CD4-positive, CD25-positive, alpha-beta regulatory T cell (primary cell): ENCODE data around the gene PHF3. TPM values are rescaled to one million over a fixed set of nuclear protein-coding genes. Genes with fewer than 3 reads are reported as not detected.

Experiments
- ATAC-seq, 2 donors: fragments of 150-1000 bp; cut with Tn5 transposase; one replicate each; pipeline ENCODE4 v1.10.0; 2021; ENCODE audit warnings: low read depth in 2 of 2, moderate number of reproducible peaks in 2 of 2, moderate library complexity in 1 of 2
- DNase-seq, 3 donors: peaks; one replicate each; pipeline versions ENCODE4 v3.0.0 to v3.0.0-alpha.2; 2012 to 2022; ENCODE audit warnings: mixed read lengths in 1 of 3
- H3K27ac ChIP-seq: one replicate; pipeline ENCODE4 v1.7.0; 2013; ENCODE audit warnings: mild to moderate bottlenecking, low read length; ENCODE audit not compliant: insufficient read depth, poor library complexity, severe bottlenecking
- H3K27me3 ChIP-seq: one replicate; pipeline ENCODE4 v1.7.0; 2013; ENCODE audit warnings: low read length; ENCODE audit not compliant: control insufficient read depth, insufficient read depth
- H3K36me3 ChIP-seq: one replicate; pipeline ENCODE4 v1.7.0; 2013; ENCODE audit warnings: mild to moderate bottlenecking, low read length, moderate library complexity; ENCODE audit not compliant: control insufficient read depth, insufficient read depth
- H3K4me1 ChIP-seq: 2 replicates; pipeline ENCODE4 v1.7.0; 2013; ENCODE audit warnings: mild to moderate bottlenecking, low read length; ENCODE audit not compliant: insufficient read depth, control insufficient read depth, poor library complexity, severe bottlenecking
- H3K4me3 ChIP-seq: one replicate; pipeline ENCODE4 v1.7.0; 2013; ENCODE audit warnings: low read depth, mild to moderate bottlenecking, low read length, moderate library complexity
- H3K9me3 ChIP-seq, 2 experiments: 1 replicate in 1 of 2; 2 replicates in 1 of 2; pipeline ENCODE4 v1.7.0; 2013; ENCODE audit warnings: low read length in 2 of 2, mild to moderate bottlenecking in 1 of 2, moderate library complexity in 1 of 2; ENCODE audit not compliant: control insufficient read depth in 2 of 2
- H3K27ac Mint-ChIP-seq, 3 donors: one replicate each; pipeline ENCODE4 v1.8.0; 2020 to 2022; ENCODE audit warnings: mild to moderate bottlenecking in 3 of 3, mixed read lengths in 3 of 3, moderate library complexity in 2 of 3
- H3K27me3 Mint-ChIP-seq: one replicate; pipeline ENCODE4 v1.8.0; 2022; ENCODE audit warnings: mild to moderate bottlenecking, mixed read lengths
- H3K36me3 Mint-ChIP-seq: one replicate; pipeline ENCODE4 v1.8.0; 2020; ENCODE audit warnings: mixed read lengths
- H3K4me1 Mint-ChIP-seq, 4 donors: one replicate each; pipeline ENCODE4 v1.8.0; 2020 to 2022; ENCODE audit warnings: mixed read lengths in 4 of 4, mild to moderate bottlenecking in 1 of 4
- H3K4me3 Mint-ChIP-seq, 4 donors: one replicate each; pipeline ENCODE4 v1.8.0; 2020 to 2022; ENCODE audit warnings: mild to moderate bottlenecking in 4 of 4, mixed read lengths in 4 of 4, moderate library complexity in 3 of 4
- H3K9me3 Mint-ChIP-seq, 7 donors: one replicate each; pipeline ENCODE4 v1.8.0; 2020 to 2022; ENCODE audit warnings: mixed read lengths in 7 of 7, mild to moderate bottlenecking in 3 of 7, moderate library complexity in 2 of 7
- polyA plus RNA-seq, 4 donors: library from polyadenylated mRNA; unstranded; fragments of 300-500 nt; fragmentation: Illumina TruSeq; gene quantifications; one replicate each; pipeline ENCODE4 v1.2.3, GENCODE V29; 2021
- total RNA-seq: library from RNA; stranded (reverse); gene quantifications from one replicate; pipeline ENCODE4 v1.2.3, GENCODE V29; 2022

The PHF3 gene
- total and polyA plus RNA-seq, 5 donors from 2014 or later, result 19.4 to 103 (median 23.0) TPM

- ATAC-seq (no peak), DNase-seq (no peak)
- Histone ChIP-seq H3K27me3 (no peaks in the 10 kb centered on the region), H3K9me3 (no peaks in the 10 kb centered on the region), H3K36me3 (peaks cover 80% of the 10 kb centered on the region), H3K4me3 (no peak overlapping the region), H3K4me1 (no peaks in the 10 kb centered on the region), H3K27ac (no peak overlapping the region)
- peaks cover 64% of the 10 kb centered on the region for H3K36me3 Mint-ChIP-seq
- H3K4me3 Mint-ChIP-seq, result no peak overlapping the region
- H3K9me3 Mint-ChIP-seq, result no peaks in the 10 kb centered on the region
- no peak overlapping the region for H3K27ac Mint-ChIP-seq
- H3K4me1 Mint-ChIP-seq, result peaks cover 7 to 22% (median 14%) of the 10 kb centered on the region in 4 donors
- H3K27me3 Mint-ChIP-seq, result no peaks in the 10 kb centered on the region
These were observed 73.5 kb downstream of the PHF3 start for GRCh38 chr6:63709148-63709547.

- Mint-ChIP-seq H3K4me1 (peaks cover 0 to 17% (median 8%) of the 10 kb centered on the region in 4 donors), H3K4me3 (no peak overlapping the region), H3K27ac (peak overlapping the region in 2 of 3 donors; percentile 5 to 12)
These were observed 77.7 kb downstream of the PHF3 start for GRCh38 chr6:63713332-63713731.

GRCh38 chr6:63714091-63714490 lies 78.5 kb downstream of the PHF3 start:
- no peaks in the 10 kb centered on the region for H3K27me3 ChIP-seq
- H3K27ac Mint-ChIP-seq, result no peak overlapping the region
- no peak overlapping the region for H3K4me3 Mint-ChIP-seq
- ATAC-seq (no peak), DNase-seq (peak in 1 of 3 donors; percentile 9)
- peaks cover 42% of the 10 kb centered on the region for H3K36me3 Mint-ChIP-seq
- H3K27me3 Mint-ChIP-seq, result no peaks in the 10 kb centered on the region
- H3K9me3 ChIP-seq, result no peaks in the 10 kb centered on the region
- H3K4me3 ChIP-seq, result no peak overlapping the region
- peaks cover 0 to 17% (median 8%) of the 10 kb centered on the region in 4 donors for H3K4me1 Mint-ChIP-seq
- no peaks in the 10 kb centered on the region for H3K4me1 ChIP-seq
- no peak overlapping the region for H3K27ac ChIP-seq
- no peaks in the 10 kb centered on the region for H3K9me3 Mint-ChIP-seq
- H3K36me3 ChIP-seq, result peaks cover 41% of the 10 kb centered on the region

More at GRCh38 chr6:63713332-63713731, 77.7 kb downstream of the PHF3 start:
- DNase-seq, result no peak
- Histone ChIP-seq H3K27me3 (no peaks in the 10 kb centered on the region), H3K4me3 (no peak overlapping the region), H3K9me3 (no peaks in the 10 kb centered on the region), H3K36me3 (peaks cover 47% of the 10 kb centered on the region), H3K4me1 (no peaks in the 10 kb centered on the region), H3K27ac (no peak overlapping the region)
- Mint-ChIP-seq H3K27me3 (no peaks in the 10 kb centered on the region), H3K36me3 (peaks cover 42% of the 10 kb centered on the region), H3K9me3 (no peaks in the 10 kb centered on the region)
- no peak for ATAC-seq

GRCh38 chr6:63716169-63716568 lies 80.6 kb downstream of the PHF3 start:
- Mint-ChIP-seq H3K36me3 (peaks cover 26% of the 10 kb centered on the region), H3K4me3 (no peak overlapping the region), H3K27ac (peak overlapping the region in 1 of 3 donors; percentile 15), H3K4me1 (peaks cover 0 to 12% (median 8%) of the 10 kb centered on the region in 4 donors), H3K9me3 (no peaks in the 10 kb centered on the region), H3K27me3 (no peaks in the 10 kb centered on the region)
- Histone ChIP-seq H3K27ac (no peak overlapping the region), H3K27me3 (no peaks in the 10 kb centered on the region), H3K36me3 (peaks cover 21% of the 10 kb centered on the region), H3K9me3 (no peaks in the 10 kb centered on the region), H3K4me3 (no peak overlapping the region), H3K4me1 (no peaks in the 10 kb centered on the region)
- ATAC-seq, result no peak
- DNase-seq, result no peak

GRCh38 chr6:63721181-63721580 lies 85.6 kb downstream of the PHF3 start:
- no peaks in the 10 kb centered on the region for H3K36me3 ChIP-seq
- no peak overlapping the region for H3K4me3 ChIP-seq
- H3K4me1 ChIP-seq, result no peaks in the 10 kb centered on the region
- Mint-ChIP-seq H3K4me3 (no peak overlapping the region), H3K27me3 (no peaks in the 10 kb centered on the region), H3K36me3 (peaks cover 4% of the 10 kb centered on the region), H3K27ac (no peak overlapping the region), H3K4me1 (peaks cover 0 to 12% (median 5%) of the 10 kb centered on the region in 4 donors), H3K9me3 (no peaks in the 10 kb centered on the region)
- ATAC-seq (no peak), DNase-seq (no peak)
- no peaks in the 10 kb centered on the region for H3K27me3 ChIP-seq
- H3K27ac ChIP-seq, result no peak overlapping the region
- no peaks in the 10 kb centered on the region for H3K9me3 ChIP-seq

- no peak overlapping the region for H3K4me3 ChIP-seq
- DNase-seq (no peak), ATAC-seq (no peak)
- H3K27me3 Mint-ChIP-seq, result no peaks in the 10 kb centered on the region
- no peaks in the 10 kb centered on the region for H3K9me3 ChIP-seq
- no peak overlapping the region for H3K4me3 Mint-ChIP-seq
- H3K27me3 ChIP-seq, result no peaks in the 10 kb centered on the region
- no peaks in the 10 kb centered on the region for H3K4me1 ChIP-seq
- no peaks in the 10 kb centered on the region for H3K36me3 ChIP-seq
- no peak overlapping the region for H3K27ac ChIP-seq
- no peaks in the 10 kb centered on the region for H3K9me3 Mint-ChIP-seq
- peaks cover 5 to 11% (median 6%) of the 10 kb centered on the region in 4 donors for H3K4me1 Mint-ChIP-seq
- H3K36me3 Mint-ChIP-seq, result no peaks in the 10 kb centered on the region
- H3K27ac Mint-ChIP-seq, result no peak overlapping the region
These were observed 89.1 kb downstream of the PHF3 start for GRCh38 chr6:63724721-63725120.

GRCh38 chr6:63730311-63730710 lies 94.7 kb downstream of the PHF3 start:
- DNase-seq, result no peak
- peaks cover 0 to 1% (median 0%) of the 10 kb centered on the region in 7 donors for H3K9me3 Mint-ChIP-seq
- no peak overlapping the region for H3K4me3 Mint-ChIP-seq
- Histone ChIP-seq H3K9me3 (no peaks in the 10 kb centered on the region), H3K27ac (no peak overlapping the region), H3K4me3 (no peak overlapping the region), H3K4me1 (no peaks in the 10 kb centered on the region), H3K36me3 (no peaks in the 10 kb centered on the region), H3K27me3 (no peaks in the 10 kb centered on the region)
- peaks cover 5 to 8% (median 6%) of the 10 kb centered on the region in 4 donors for H3K4me1 Mint-ChIP-seq
- H3K27ac Mint-ChIP-seq, result no peak overlapping the region
- ATAC-seq, result no peak
- no peaks in the 10 kb centered on the region for H3K27me3 Mint-ChIP-seq
- H3K36me3 Mint-ChIP-seq, result no peaks in the 10 kb centered on the region

GRCh38 chr6:63731930-63732329 lies 96.3 kb downstream of the PHF3 start:
- Histone ChIP-seq H3K36me3 (no peaks in the 10 kb centered on the region), H3K27me3 (no peaks in the 10 kb centered on the region), H3K4me1 (no peaks in the 10 kb centered on the region), H3K9me3 (no peaks in the 10 kb centered on the region), H3K4me3 (no peak overlapping the region), H3K27ac (no peak overlapping the region)
- ATAC-seq (no peak), DNase-seq (no peak)
- Mint-ChIP-seq H3K27me3 (no peaks in the 10 kb centered on the region), H3K9me3 (peaks cover 0 to 5% (median 1%) of the 10 kb centered on the region in 7 donors), H3K4me3 (no peak overlapping the region), H3K27ac (no peak overlapping the region), H3K4me1 (peaks cover 3 to 6% (median 5%) of the 10 kb centered on the region in 4 donors), H3K36me3 (no peaks in the 10 kb centered on the region)
